ENCODE results near the gene DPP3. TPM values are rescaled to one million over a fixed set of nuclear protein-coding genes. Genes with fewer than 3 reads are reported as not detected.
"Not testable (repeated sequence)": the region's sequence is repeated elsewhere in the genome, so short reads cannot be mapped to it uniquely, and the experiment has no call there.

DPP3 gene
- total RNA-seq, 1 donor from 2014 or later = 102 TPM

DNA sequence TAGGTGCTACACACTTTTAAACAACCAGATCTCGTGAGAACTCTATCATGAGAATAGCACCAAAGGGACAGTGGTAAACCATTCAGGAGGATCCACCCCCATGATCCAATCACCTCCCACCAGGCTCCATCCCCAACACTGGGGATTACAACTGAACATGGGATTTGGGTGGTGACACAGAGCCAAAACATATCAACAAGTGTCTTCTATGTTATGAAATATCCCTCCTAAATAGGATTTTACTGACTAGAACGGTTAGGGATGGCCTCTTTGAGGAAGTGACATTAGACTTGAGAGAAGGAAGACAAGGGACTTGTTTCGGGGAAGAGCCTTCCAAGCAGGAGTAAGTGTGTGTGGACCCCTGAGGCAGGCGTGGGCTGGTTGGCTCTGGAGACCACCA is 29.7 kb upstream of the DPP3 start:
- Mint-ChIP-seq H3K27me3 (ENCODE audit: insufficient read depth) (peaks cover 2% of the 10 kb centered on the region), H3K36me3 (ENCODE audit: low read depth) (no peaks in the 10 kb centered on the region), H3K9me3 (no peaks in the 10 kb centered on the region), H3K4me3 (no peak overlapping the region), H3K27ac (no peak overlapping the region), H3K4me1 (ENCODE audit: low read depth) (peaks cover 17% of the 10 kb centered on the region)
- DNase-seq (ENCODE audit: low spot score) = no peak
- intact Hi-C loops (cut with micrococcal nuclease) = no loop called here

DNA sequence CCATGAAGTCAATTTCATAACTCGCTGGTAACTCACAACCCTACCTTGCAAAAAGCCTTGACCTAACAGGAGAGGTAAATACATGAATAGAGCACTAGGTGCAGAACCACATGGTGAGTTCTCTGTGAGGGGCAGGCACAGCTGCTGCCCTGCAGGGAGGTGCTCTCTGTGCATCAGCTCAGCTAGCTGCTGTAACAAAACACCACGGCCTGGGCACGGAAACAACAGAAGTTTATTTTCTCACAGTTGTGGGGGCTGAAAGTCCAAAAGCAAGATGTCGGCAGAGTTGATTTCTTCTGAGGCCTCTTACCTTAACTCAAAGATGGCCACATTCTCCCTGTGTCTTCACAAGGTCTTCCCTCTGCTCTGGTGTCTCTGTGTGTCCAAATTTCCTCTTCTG is 28.6 kb upstream of the DPP3 start:
- DNase-seq (ENCODE audit: low spot score) = no peak
- H3K4me1 Mint-ChIP-seq (ENCODE audit: low read depth) = peaks cover 17% of the 10 kb centered on the region
- no peak overlapping the region for H3K27ac Mint-ChIP-seq
- H3K36me3 Mint-ChIP-seq (ENCODE audit: low read depth) = no peaks in the 10 kb centered on the region
- no peaks in the 10 kb centered on the region for H3K9me3 Mint-ChIP-seq
- H3K27me3 Mint-ChIP-seq (ENCODE audit: insufficient read depth) = no peaks in the 10 kb centered on the region
- H3K4me3 Mint-ChIP-seq = no peak overlapping the region
- intact Hi-C loops (cut with micrococcal nuclease) = no loop called here

DNA sequence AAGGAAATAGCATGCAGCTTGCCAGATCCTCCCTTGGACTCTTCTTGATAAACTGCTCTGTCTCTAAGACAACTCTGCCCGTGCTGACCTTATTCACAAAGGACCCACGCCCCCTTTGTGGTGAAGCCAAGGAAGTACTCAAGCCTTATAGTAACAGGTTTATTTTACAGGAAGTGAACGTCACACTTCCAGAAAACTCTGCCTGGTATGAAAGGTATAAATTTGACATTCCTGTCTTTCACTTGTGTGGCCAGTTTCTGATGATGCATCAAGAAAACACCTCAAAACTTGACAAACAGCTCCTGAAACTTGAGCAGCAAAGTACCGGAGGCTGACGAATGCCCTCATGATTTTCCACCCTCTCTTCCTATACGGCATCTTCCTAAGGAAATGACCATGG is 26.0 kb upstream of the DPP3 start:
- DNase-seq (ENCODE audit: low spot score) = no peak
- intact Hi-C loops (cut with micrococcal nuclease) = no loop called here
- Mint-ChIP-seq H3K36me3 (ENCODE audit: low read depth) (no peaks in the 10 kb centered on the region), H3K27me3 (ENCODE audit: insufficient read depth) (no peaks in the 10 kb centered on the region), H3K9me3 (no peaks in the 10 kb centered on the region), H3K27ac (no peak overlapping the region), H3K4me1 (ENCODE audit: low read depth) (peaks cover 26% of the 10 kb centered on the region), H3K4me3 (no peak overlapping the region)

DNA sequence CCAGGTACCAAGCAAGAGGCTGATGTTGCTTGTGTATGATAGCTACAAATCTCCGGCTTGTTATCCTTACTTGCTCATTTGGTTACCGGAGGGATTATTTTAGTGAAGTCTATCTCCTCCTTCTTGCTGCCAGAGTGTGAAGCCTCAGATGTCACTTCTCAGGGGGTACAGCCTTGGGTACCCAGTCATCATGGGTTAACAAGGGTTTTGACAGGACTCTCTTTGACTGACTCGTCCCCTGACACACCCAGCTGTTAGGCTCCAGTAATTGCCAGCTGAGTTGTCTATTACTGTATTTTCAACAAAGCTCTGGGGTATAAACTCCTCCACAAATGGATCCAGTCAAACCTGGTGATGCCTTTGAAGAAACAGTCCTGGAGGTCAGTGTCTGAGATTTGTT is 25.4 kb upstream of the DPP3 start:
- Mint-ChIP-seq H3K27ac (no peak overlapping the region), H3K27me3 (ENCODE audit: insufficient read depth) (no peaks in the 10 kb centered on the region), H3K4me1 (ENCODE audit: low read depth) (peaks cover 31% of the 10 kb centered on the region), H3K4me3 (no peak overlapping the region), H3K9me3 (no peaks in the 10 kb centered on the region), H3K36me3 (ENCODE audit: low read depth) (no peaks in the 10 kb centered on the region)
- no peak for DNase-seq (ENCODE audit: low spot score)
- intact Hi-C loops (cut with micrococcal nuclease) = no loop called here

DNA sequence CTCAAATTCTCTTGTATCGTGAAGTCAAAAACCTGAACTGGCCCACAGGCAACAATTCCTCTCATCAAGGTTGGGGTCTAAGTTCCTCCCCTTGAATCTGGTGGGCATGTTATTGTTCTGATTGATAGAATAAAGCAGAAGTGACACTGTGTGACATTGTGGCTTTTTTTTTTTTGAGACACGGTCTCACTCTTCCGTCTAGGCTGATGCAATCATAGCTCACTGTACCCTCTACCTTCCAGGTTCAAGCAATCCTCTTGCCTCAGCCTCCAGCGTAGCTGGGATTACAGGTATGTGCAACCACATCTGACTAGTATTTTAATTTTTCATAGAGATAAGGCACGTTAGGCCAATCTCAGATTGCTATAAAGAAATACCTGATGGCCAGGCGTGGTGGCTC is 22.4 kb upstream of the DPP3 start:
- Mint-ChIP-seq H3K27me3 (ENCODE audit: insufficient read depth) (no peaks in the 10 kb centered on the region), H3K36me3 (ENCODE audit: low read depth) (peaks cover 4% of the 10 kb centered on the region), H3K4me1 (ENCODE audit: low read depth) (peaks cover 37% of the 10 kb centered on the region), H3K9me3 (peaks cover 13% of the 10 kb centered on the region), H3K4me3 (no peak overlapping the region), H3K27ac (no peak overlapping the region)
- intact Hi-C loops (cut with micrococcal nuclease) = no loop called here
- no peak for DNase-seq (ENCODE audit: low spot score)

DNA sequence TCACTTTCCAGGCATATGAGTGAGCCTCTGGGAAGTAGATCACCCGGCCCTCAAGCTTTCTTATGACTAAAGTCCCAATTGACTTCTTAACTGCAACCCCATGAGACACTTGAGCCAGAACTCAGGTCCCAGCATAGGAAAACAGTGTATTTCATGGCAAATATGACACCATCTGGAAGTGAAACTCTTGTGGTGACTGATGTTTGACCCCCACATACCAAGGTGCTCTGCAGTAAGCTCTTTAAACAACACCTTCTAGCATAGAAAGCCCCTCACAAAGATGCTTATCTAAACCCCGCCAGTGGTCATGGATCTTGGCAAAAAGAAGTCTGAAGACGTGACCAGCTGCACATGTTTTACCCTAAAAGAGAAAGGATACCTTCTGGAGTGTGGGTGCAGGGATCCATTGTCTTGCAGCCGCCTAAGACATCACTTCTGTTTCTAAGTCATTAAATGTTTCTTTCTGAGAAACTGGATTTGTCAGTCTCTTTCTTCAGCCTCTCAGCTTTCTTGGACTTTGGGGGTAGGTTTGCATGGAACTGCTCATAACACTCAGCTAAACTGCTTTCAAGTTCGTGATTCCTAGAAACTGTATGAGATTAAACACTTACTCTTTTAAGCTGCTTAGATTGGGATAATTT is 21.0 kb upstream of the DPP3 start:
- peaks cover 36% of the 10 kb centered on the region for H3K4me1 Mint-ChIP-seq (ENCODE audit: low read depth)
- DNase-seq (ENCODE audit: low spot score) = no peak
- peak overlapping the region; percentile 7 for H3K4me3 Mint-ChIP-seq
- peaks cover 6% of the 10 kb centered on the region for H3K36me3 Mint-ChIP-seq (ENCODE audit: low read depth)
- peak overlapping the region; percentile 58 for H3K27ac Mint-ChIP-seq
- H3K27me3 Mint-ChIP-seq (ENCODE audit: insufficient read depth) = no peaks in the 10 kb centered on the region
- peaks cover 18% of the 10 kb centered on the region for H3K9me3 Mint-ChIP-seq
- intact Hi-C loops (cut with micrococcal nuclease) = no loop called here

DNA sequence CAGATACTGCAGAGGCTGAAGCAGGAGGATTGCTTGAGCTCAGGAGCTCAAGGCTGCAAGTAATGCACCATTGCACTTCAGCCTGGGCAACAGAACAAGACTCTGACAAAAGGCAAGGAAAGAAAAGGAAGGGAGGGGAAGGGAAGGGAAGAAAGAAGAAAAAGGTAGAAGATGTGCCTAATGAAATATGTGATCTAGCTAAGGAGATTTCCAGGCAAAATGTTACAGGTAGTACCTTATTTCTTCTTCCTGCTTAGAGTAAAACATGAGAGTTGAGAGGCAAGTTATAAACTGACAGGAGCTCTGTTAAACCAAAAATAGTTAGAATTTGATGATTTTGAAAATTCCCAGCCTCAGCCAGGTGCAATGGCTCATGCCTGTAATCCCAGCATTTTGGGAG is 18.2 kb upstream of the DPP3 start:
- peaks cover 18% of the 10 kb centered on the region for H3K9me3 Mint-ChIP-seq
- DNase-seq (ENCODE audit: low spot score) = no peak
- H3K27ac Mint-ChIP-seq = no peak overlapping the region
- H3K36me3 Mint-ChIP-seq (ENCODE audit: low read depth) = peaks cover 6% of the 10 kb centered on the region
- H3K4me1 Mint-ChIP-seq (ENCODE audit: low read depth) = peaks cover 35% of the 10 kb centered on the region
- no peak overlapping the region for H3K4me3 Mint-ChIP-seq
- no peaks in the 10 kb centered on the region for H3K27me3 Mint-ChIP-seq (ENCODE audit: insufficient read depth)
- intact Hi-C loops (cut with micrococcal nuclease) = no loop called here

DNA sequence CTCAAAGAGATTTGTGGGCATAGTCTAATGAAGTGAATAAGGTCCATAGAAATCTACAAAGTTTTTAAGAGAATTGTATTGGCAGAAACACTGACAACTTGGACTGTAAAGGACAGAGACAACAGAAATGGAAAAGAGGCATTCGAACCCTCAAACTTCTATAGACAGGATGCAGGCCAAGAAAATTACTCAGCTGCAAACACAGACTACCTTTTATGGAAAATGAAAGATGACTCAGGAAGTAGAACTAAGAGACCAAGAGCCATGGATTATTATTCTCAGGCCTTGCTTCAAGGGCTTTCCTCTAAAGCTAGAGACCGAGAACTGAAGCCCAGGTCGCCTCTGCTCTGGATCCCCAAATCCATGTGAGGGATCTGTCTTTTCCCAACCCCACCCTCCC is 17.3 kb upstream of the DPP3 start:
- peaks cover 6% of the 10 kb centered on the region for H3K36me3 Mint-ChIP-seq (ENCODE audit: low read depth)
- H3K9me3 Mint-ChIP-seq = peaks cover 18% of the 10 kb centered on the region
- DNase-seq (ENCODE audit: low spot score) = no peak
- intact Hi-C loops (cut with micrococcal nuclease) = no loop called here
- H3K4me3 Mint-ChIP-seq = no peak overlapping the region
- H3K27me3 Mint-ChIP-seq (ENCODE audit: insufficient read depth) = no peaks in the 10 kb centered on the region
- peak overlapping the region; percentile 4 for H3K27ac Mint-ChIP-seq
- H3K4me1 Mint-ChIP-seq (ENCODE audit: low read depth) = peaks cover 35% of the 10 kb centered on the region

DNA sequence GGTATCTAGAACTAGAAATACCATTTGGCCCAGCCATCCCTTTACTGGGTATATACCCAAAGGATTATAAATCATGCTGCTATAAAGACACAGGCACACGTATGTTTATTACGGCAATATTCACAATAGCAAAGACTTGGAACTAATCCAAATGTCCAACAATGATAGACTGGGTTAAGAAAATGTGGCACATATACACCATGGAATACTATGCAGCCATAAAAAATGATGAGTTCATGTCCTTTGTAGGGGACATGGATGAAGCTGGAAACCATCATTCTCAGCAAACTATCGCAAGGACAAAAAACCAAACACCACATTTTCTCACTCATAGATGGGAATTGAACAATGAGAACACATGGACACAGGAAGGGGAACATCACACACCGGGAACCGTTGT is 16.1 kb upstream of the DPP3 start:
- H3K4me3 Mint-ChIP-seq; intact Hi-C loops (cut with micrococcal nuclease); H3K36me3 Mint-ChIP-seq (ENCODE audit: low read depth); H3K27me3 Mint-ChIP-seq (ENCODE audit: insufficient read depth); H3K27ac Mint-ChIP-seq; DNase-seq (ENCODE audit: low spot score): not testable (repeated sequence)
- Mint-ChIP-seq H3K4me1 (ENCODE audit: low read depth) (peaks cover 33% of the 10 kb centered on the region), H3K9me3 (peaks cover 18% of the 10 kb centered on the region)

DNA sequence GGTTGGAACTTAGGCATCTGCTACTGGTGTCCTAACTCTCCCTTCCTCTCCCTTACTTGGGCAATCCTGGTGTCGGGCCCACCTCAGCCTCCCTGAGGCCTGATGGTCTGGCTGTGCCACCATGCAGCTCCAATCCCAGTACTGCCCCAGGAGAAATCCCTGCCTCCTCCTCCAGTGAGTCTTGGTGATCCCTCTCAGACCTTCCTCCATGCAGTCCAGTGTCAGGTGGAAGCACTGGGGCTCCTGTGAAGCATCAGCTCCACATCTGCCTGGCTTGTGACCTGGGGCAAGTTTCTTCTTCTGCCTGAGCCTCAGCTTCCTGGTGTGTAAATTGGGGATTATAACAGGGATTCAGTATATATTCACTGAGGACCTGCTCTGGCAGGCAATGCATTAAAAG is 15.3 kb upstream of the DPP3 start:
- intact Hi-C loops (cut with micrococcal nuclease) = loop anchor here (5.0 kb wide), 1 partner anchor 152 kb away; the partner anchor contains the start of gene RBM14
- no peak for DNase-seq (ENCODE audit: low spot score)
- peaks cover 6% of the 10 kb centered on the region for H3K36me3 Mint-ChIP-seq (ENCODE audit: low read depth)
- no peaks in the 10 kb centered on the region for H3K27me3 Mint-ChIP-seq (ENCODE audit: insufficient read depth)
- H3K9me3 Mint-ChIP-seq = peaks cover 18% of the 10 kb centered on the region
- H3K4me1 Mint-ChIP-seq (ENCODE audit: low read depth) = peaks cover 28% of the 10 kb centered on the region
- no peak overlapping the region for H3K4me3 Mint-ChIP-seq
- no peak overlapping the region for H3K27ac Mint-ChIP-seq

DNA sequence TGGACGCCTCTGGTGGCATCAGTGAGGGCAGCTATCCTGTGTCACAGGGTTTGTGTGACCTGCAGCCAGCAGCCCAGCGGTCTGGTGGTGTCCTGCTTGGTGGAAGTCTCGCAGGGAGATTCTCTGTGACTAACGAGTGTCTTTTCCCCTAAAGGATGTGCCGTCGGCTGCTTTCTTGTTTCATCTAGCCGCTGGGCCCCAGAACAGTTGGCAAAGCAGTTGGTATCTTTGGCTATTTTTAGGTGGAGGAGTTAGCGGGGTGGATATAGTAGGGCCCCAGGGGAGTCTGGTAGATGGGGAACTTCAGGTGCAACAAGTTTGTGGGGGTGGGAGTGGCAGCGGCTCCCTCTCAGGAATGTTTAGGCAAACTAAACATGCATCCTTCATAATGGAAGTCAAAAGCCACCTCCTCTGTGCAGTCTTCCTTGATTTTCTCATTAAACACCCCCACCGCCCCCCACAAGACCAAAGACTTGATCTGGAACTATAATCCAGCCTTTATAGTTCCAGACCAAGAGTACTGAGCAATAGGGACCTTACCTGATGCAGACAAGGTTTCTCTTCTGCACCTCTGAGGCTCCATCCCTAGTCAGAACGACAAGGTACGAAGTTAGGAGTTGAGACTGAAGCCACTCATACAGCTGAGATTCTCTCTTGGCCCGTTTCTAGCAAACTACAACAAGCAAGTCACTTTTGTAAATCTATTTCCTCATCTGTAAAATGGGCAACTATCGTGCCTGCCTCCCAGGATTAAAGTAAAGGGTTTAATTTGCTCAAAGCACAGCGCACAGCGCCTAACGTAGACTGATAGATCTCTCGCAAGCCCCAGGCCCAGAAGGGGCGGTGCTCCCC is 14.6 kb upstream of the DPP3 start:
- no peak for DNase-seq (ENCODE audit: low spot score)
- Mint-ChIP-seq H3K36me3 (ENCODE audit: low read depth) (peaks cover 9% of the 10 kb centered on the region), H3K27me3 (ENCODE audit: insufficient read depth) (no peaks in the 10 kb centered on the region), H3K4me1 (ENCODE audit: low read depth) (peaks cover 28% of the 10 kb centered on the region), H3K9me3 (peaks cover 18% of the 10 kb centered on the region), H3K4me3 (peak overlapping the region; percentile 88), H3K27ac (peak overlapping the region; percentile 18)
- intact Hi-C loops (cut with micrococcal nuclease) = loop anchor here (1.0 to 5.0 kb wide), 10 partner anchors 15 to 377 kb away; partner anchors contain the start of genes ACTN3, BBS1, DPP3 and RBM14

DNA sequence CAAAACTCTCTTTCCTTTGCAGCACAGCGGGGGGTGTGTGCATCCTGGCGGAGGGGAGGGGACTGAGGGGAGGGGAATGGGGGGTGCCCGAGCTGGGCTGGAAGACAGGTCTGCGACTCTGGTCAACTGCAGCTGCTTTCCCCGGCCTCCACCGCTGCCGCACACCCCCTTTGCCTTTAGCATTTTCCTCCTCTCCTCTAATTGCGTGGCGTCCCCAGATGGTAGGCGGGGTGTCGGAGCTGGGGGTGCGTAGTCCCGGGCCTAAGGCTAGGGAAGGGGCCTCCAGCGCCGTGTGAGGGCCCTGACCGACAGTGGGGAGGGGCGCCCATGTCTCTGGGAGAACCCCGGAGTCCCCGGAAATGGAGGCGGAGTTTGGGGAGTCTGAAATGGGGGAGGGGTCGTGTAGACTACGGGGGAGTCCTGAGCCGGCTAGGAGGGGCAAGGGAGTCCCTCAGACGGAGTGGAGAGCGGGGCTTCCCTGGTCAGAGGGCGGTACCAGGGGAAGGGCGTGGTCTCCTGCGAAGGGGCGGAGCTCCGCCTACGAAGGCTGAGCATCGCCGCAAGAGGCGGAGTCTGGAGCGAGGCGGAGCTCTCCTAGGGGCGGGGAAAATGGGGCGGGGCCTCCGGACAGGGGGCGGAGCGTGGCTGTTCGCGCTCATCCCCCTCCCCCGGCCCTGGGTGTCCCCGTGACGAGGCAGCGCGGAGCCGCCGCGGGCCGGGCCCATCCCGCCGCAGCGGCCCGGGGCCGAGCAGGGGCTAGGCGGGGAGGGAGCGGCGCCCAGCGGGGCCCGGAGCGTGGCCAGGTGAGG is 13.8 kb upstream of the DPP3 start, which contains the start of gene PELI3:
Gene PELI3 (plus strand): TSS at position 681 of the 809 bp plus-strand sequence. CDS start 1,224 bp downstream, outside the sequence.
- DNase-seq (ENCODE audit: low spot score) = peak; percentile 86
- H3K4me1 Mint-ChIP-seq (ENCODE audit: low read depth) = peaks cover 28% of the 10 kb centered on the region
- peak within 1 kb of the TSS; percentile 88 for H3K27ac Mint-ChIP-seq
- H3K9me3 Mint-ChIP-seq = peaks cover 15% of the 10 kb centered on the region
- no peaks in the 10 kb centered on the region for H3K27me3 Mint-ChIP-seq (ENCODE audit: insufficient read depth)
- peaks cover 9% of the 10 kb centered on the region for H3K36me3 Mint-ChIP-seq (ENCODE audit: low read depth)
- H3K4me3 Mint-ChIP-seq = peak within 1 kb of the TSS; percentile 94
- intact Hi-C loops (cut with micrococcal nuclease) = loop anchor here (1.0 to 5.0 kb wide), 10 partner anchors 14 to 376 kb away; partner anchors contain the start of genes ACTN3, BBS1, DPP3 and RBM14

Measured in activated T-helper 1 cell treated with anti-CD3 and anti-CD28 coated beads, Interleukin-12 subunit alpha, Interleukin-12 subunit beta, Interleukin-2, Interleukin-4 antibody, amounts not matched to agents 30 ng/mL and 10 ng/mL and 1 ng/mL, durations not matched to agents 14 hours and 24 hours and 36 hours (primary cell).